NCI-H82 (cell line): ENCODE data around the gene PTP4A2.

ENCODE experiments used
- DNase-seq: peaks from one replicate; lab custom pipeline; 2025; lab: John Stamatoyannopoulos, UW

Gene PTP4A2

DNA sequence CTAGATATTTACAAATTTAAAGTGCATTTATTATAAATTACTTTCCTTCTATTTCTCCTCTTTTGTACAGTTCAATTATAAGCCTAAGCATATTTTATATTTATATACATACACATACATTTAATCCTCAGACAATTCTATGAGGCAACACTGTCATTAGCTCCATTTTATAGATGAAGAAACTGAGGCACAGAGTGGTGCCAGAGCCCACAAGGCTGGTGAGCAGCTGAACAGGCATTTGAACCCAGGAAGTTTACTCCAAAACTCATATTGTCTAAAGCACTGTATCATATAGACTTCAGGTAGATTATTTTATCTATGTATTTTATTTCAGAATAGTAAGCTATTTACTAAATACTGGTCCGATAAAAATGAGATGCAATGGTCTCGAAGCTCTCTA, 52.3 kb downstream of the PTP4A2 start:
- no peak for DNase-seq

- no peak for DNase-seq
Measured at GRCh38 chr1:31883357-31883942, 54.7 kb downstream of the PTP4A2 start.

DNA sequence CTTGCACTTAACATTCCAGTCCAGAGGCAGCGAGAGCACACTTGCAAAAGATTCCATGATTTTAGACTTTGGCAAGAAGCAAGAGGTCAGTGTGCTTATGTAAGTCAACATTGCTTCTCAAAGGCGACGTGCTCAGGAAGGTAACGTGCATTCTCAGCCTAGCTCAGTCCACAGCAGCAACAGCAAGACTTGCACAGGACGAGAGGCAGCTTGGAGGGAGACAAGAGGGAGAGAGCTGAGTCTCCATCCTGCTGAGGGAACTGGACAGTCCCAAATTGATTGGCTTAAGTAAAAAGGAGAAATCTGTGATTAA, 56.5 kb downstream of the PTP4A2 start:
- DNase-seq: no peak

- DNase-seq: no peak
Measured at GRCh38 chr1:31880957-31881687, 57.0 kb downstream of the PTP4A2 start.

DNA sequence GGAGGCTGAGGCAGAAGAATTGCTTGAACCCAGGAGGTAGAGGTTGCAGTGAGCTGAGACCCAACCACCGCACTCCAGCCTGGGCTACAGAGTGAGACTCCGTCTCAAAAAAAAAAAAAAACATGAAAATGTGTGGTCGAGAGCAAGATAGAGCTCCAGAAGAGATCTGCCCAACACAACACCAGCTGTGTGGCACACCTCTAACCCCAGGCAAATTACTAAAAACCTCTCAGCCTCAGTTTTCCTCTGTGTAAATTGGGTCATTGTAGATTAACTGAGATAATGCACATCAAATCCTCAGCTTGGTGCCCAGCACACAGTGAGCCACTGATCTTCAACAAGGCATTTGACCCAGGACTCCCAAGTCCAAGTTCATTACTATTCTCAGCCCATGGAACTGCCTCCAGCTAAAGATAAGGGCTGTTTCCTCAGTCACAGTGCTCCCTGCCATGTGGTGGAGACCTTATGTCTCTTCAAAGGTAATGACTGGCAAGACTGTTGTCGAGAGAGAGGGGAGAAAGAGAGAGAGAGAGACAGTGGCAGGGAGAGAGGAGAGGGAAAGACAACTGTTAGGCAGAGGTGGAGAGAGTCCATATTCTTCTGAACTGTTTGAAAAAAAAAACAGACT, 58.1 kb downstream of the PTP4A2 start:
- no peak for DNase-seq

DNA sequence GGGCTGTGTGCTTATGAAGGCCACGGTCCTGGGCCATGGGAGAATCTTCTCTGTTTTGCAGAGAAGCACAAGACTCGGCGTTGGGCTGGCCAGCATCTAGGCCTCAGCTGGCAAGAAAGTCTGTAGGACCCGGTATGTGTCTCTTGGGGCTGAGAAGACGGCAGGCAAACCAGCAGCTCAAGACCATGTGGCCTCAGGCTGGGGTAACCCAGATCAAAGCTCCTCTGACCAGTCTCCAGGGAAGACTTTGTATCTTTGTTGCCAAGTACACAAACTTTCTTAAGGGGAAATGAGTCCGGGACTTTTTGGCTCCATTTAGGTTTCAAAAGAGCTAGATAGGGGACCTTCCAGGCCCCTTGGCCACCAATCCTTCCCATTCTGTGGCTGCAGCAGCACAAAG, 60.1 kb downstream of the PTP4A2 start:
- DNase-seq: no peak

GRCh38 chr1:31877544-31877943, 60.6 kb downstream of the PTP4A2 start:
- no peak for DNase-seq

GRCh38 chr1:31875636-31876236, 62.4 kb downstream of the PTP4A2 start:
- DNase-seq: no peak

- no peak for DNase-seq
Measured at GRCh38 chr1:31874942-31875341, 63.2 kb downstream of the PTP4A2 start.

- no peak for DNase-seq
Measured at GRCh38 chr1:31872658-31873636, 65.2 kb downstream of the PTP4A2 start.

DNA sequence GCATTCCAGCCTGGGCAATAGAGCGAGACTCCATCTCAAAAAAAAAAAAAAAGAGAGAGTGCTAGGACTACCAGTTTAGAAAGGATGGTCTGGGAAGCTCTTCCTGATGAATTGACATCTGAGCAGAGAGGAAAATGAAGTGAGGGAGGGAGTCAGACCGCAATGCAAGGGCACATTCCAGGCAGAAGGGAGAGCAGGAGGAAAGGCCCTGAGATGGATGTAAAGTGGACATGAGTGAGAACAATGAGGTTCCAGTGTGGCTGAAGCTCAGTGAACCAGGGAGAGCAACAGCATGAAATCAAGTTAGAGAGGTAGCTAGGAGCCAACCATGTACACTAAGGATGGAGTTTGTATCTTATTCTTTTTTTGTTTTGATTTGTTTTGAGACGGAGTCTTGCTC, 66.5 kb downstream of the PTP4A2 start:
- DNase-seq: no peak

DNA sequence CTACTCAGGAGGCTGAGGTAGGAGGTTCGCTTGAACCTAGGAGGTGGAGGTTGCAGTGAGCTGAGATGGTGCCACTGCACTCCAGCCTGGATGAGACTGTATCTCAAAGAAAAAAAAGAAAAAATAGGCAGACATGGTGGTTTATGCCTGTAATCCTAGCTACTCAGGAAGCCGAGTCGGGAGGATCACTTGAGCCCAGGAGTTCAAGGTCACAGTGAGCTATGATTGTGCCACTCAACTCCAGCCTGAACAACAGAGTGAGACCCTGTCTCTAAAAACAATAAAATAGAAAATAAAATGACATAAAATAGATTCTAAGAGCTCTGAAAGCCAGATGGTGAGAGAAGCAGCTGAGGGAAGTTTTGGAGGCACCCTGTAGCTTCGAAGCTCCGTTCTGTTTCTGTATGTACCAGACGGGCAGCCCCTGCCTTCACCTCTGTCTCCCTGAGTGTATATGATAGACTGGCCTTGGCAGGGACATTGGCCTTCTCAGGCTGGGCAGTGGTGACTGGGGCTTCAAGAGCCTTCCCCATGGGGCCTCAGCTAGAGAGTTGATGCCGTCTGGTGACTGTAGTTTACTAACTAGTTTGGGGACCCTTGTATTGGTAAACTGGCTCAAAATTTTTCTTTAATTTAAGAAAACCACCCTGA, 68.0 kb downstream of the PTP4A2 start:
- DNase-seq: no peak

- no peak for DNase-seq
Measured at GRCh38 chr1:31869449-31869848, 68.7 kb downstream of the PTP4A2 start.

- no peak for DNase-seq
Measured at GRCh38 chr1:31868862-31869261, 69.3 kb downstream of the PTP4A2 start.

GRCh38 chr1:31867546-31867945, 70.6 kb downstream of the PTP4A2 start:
- no peak for DNase-seq

DNA sequence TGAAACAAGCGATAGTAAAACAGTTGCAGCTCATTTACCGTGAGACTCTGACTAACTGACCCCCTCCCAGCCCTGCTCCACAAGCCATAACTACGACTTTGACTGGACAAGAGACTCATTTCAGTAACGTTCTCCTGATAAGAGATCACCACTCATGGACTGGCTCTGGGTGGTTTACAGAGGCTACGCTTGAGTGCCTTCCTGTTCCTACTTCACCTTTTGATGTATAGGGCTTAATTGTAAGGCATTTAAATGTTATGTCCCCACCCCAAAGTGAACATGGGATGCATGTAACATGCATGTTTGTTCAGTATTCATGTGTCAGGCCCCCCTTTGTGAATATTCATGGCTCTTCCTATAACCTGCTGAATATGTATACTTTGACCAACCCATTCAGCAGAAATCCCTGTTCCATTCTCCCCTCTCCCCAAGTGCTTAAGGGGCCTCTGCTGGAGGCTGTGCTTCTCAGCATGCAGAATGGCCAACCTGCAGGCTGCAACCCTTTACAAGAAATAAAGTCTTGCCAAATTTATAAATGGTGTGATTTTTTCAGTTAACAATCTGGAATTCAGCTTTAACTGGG, 71.6 kb downstream of the PTP4A2 start:
- DNase-seq: no peak

DNA sequence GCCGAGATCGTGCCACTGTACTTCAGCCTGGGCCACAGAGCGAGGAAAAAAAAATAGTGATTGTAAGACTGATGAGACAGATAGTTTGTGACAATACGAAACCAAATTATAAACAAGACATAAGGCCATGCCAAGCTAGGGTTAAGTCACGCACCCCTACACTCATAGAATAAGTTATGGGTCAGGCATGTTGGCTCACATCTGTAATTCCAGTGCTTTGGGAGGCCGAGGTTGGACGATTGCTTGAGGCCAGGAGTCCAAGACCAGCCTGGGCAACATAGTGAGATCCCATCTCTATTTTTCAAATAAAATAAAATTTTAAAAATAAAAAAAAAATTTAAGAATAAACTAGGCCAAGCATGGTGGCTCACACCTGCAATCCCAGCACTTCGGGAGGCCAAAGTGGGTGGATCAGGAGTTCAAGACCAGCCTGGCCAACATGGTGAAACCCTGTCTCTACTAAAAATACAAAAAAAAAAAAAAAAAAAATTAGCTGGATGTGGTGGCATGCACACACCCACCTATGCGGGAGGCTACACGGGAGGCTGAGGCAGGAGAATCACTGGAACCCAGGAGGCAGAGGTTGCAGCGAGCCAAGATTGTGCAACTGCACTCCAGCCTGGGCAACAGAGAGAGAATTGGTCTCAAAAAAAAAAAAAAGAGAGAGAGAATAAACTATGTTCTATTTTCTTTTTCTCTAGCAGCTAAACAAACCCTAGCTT, 72.3 kb downstream of the PTP4A2 start:
- DNase-seq: no peak

- DNase-seq: no peak
Measured at GRCh38 chr1:31862071-31862470, 76.1 kb downstream of the PTP4A2 start.

DNA sequence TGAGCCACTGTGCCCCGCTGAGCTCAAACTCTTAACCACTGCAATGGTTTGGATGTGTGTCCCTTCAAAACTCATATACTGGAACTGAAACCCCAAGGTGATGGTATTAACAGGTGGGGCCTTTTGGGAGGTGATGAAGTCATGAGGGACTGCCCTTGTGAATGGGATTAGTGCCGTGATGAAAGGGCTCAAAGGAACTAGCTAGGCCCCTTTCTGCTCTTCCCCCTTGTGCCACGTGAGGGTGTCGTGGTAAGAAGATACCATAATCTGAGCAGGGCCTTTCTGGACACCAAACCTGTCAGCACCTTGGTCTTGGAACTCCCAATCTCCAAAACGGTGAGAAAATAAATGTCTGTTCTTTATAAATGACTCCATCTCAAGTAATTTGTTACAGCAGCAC, 76.8 kb downstream of the PTP4A2 start:
- peak; percentile 27 for DNase-seq

- DNase-seq: no peak
Measured at GRCh38 chr1:31860581-31860980, 77.6 kb downstream of the PTP4A2 start.

DNA sequence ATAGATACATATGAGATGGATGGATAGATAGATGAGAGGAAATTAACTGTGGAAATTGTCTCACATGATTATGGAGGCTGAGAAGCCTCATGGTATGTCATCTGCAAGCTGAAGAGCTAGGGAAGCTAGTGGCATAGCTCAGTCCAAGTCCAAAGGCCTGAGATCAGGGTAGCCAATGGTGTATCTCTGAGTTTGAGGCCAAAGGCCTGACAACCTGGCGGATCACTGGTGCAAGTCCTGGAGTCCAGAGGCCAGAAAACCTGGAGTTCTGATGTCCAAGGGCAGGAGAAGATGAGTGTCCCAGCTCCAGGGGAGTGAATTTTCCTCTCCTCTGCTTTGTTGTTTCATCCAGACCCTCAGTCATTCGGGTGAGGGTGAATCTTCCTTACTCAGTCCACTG, 78.4 kb downstream of the PTP4A2 start:
- DNase-seq: no peak
